GM19467 (cell line): Measurements from ENCODE around the gene GTF3A.
"Not testable (repeated sequence)": the region's sequence is repeated elsewhere in the genome, so short reads cannot be mapped to it uniquely, and the experiment has no call there.

Source experiments
- ATAC-seq: cut with Tn5 transposase; IDR thresholded peaks from one replicate; pipeline ENCODE4 v1.9.1; 2021; ENCODE audit warnings: mild to moderate bottlenecking, moderate library complexity; ENCODE audit not compliant: unreplicated experiment

GTF3A gene

DNA sequence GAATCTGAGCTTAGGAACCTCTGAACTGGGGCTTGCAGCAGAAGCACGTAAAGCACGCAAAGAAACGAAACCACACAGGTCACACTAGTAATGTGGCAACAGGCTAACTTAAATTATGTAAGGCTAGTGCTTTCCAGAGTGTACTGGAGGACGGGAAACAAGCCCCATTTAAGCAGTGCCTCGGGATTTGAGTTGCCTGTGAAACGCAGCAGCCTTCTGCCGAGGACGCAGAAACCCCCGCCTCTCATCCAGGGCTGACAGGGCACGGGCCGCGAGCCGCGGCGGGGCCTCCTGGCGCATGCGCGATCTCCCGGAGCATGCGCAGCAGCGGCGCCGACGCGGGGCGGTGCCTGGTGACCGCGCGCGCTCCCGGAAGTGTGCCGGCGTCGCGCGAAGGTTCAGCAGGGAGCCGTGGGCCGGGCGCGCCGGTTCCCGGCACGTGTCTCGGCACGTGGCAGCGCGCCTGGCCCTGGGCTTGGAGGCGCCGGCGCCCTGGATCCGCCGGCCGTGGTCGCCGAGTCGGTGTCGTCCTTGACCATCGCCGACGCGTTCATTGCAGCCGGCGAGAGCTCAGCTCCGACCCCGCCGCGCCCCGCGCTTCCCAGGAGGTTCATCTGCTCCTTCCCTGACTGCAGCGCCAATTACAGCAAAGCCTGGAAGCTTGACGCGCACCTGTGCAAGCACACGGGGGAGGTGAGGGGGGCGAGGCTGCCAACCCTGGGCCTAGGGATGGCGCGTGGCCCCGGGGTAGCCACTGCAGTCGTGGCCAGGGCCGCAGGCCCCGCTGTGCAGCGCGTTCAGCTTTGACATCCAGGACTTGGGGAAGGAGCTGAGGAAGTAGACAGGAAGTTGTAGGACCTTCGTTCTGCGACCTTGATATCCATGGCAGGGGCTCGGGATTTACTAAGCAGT, at the start of gene GTF3A:
TSS of gene GTF3A (plus strand) at position 374 of the 912 bp plus-strand sequence.
- peak; percentile 62 for ATAC-seq

DNA sequence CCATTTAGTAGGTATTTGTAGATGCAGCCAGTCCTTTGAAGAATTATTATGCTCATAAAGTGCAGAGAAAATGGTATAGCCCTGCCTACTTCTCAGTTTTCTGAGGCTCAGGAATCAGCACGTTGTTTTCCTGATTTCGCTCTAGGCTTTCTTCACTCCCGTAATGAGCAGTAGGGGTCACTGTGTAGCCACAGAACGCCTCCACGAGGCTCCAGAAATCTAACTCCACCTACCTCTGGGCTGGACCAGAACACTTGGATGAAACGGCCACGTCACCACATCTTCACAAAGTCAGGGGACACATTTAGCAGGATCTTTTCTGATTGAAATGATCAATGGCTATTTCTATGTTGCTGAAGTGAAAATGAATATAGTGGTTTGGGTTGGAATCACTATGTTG, 49.8 kb upstream of the GTF3A start:
- peak; percentile 72 for ATAC-seq

DNA sequence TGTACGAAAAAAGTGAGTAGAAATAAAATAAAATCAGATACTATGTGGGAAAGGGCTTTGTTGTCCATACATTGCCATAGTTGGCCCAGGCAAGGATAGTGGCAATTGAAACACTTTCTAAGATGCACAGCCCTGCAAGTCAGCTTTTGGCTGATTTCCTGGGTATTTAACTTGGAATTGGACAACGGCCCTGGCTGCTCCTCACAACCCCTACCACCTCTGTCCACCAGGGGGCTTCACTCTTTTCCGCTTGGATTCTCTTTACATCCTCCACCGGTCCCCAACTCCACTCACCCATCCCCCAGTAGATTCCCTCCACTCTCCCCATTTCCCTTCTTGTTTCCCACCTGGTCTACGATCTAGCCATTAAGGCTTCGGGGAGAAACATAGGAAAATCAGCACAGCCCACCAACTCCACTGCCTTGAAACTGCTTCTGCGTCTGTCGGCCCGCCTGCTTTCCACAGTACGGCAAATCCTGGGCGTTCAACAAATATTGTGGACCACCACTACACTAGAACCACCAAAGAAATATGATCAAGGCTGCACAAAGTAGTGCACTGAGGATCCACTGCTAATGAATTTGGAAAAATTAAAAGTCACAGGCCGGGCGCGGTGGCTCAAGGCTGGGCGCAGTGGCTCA, 48.6 kb upstream of the GTF3A start:
- no peak for ATAC-seq

DNA sequence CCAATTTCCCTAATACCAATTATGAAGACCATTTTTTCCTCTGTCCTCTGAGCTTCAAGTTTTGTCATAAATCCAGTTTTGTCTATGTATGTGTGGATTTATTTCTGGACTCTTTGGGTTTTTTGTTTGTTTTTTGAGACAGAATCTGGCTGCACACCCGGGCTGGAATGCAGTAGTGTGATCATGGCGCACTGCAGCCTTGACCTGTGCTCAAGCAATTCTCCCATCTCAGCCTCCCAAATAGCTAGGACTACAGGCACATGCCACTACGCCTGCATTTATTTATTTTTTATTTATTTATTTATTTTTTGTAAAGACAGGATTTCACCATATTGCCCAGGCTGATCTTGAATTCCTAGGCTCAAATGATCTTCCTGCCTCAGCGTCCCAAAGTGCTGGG, 45.3 kb upstream of the GTF3A start:
- no peak for ATAC-seq

DNA sequence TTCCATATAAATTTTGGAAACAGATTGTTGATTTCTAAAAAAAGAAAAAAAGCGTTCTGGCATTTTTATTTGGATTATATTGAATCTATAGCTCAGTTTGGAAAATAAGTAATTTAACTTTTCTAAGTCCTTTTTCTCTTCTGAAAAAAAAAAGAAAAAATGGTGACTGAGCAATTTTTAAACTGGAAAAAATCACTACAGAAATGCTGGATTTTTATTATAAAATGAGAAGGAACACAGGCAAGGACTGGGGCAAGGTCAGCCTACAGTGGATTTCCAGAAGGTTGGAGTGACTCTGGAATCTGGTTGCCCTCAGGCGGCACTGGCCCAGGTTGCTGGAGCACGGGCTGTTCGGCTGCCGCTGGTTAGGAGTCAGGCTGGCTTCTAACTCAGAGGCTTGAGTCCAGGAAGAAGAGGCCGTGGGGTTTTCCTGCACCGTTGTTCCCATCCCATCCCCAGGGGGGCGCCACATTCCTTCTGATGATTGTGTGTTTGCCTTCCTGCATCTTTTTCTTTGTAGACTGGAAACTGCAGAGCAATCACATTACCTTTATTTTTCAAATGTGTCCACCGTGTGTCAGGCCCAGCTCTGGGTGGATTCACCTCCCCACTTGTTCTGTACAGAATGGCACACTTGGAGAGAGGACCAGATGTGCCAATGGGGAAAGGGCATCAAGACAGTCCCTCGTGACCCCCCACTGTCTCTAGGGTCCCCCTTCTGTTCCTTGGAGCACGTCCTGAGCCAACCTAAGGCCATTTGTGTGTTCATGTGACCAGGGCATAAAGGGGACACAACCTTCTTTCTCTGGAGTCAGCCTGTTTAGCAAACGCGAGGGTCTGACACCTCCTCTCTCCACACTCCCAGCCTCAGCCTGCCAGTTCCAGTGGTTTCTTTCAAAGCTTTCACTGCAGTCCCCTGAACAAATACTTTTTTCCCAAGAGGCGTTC, 44.5 kb upstream of the GTF3A start:
- no peak for ATAC-seq

DNA sequence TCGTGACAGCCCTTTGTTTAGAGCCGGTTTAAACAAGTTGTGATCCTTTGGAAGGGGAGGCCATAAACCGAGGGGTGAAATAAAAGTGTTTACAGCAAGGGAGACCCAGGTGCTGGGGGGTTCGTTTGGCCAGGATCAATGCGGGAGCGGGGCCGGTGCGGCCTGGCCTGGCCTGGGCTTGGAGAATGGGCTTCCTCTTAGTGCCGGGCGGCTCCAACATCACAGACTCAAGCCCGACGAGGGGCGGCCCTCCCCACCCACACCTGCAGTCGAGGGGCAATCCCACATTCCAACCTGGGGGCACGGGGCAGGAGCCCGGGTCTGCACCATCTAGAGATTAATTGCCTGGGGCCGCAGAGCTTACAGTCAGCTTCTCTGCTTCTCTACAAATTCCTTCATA, 42.8 kb upstream of the GTF3A start:
- no peak for ATAC-seq

DNA sequence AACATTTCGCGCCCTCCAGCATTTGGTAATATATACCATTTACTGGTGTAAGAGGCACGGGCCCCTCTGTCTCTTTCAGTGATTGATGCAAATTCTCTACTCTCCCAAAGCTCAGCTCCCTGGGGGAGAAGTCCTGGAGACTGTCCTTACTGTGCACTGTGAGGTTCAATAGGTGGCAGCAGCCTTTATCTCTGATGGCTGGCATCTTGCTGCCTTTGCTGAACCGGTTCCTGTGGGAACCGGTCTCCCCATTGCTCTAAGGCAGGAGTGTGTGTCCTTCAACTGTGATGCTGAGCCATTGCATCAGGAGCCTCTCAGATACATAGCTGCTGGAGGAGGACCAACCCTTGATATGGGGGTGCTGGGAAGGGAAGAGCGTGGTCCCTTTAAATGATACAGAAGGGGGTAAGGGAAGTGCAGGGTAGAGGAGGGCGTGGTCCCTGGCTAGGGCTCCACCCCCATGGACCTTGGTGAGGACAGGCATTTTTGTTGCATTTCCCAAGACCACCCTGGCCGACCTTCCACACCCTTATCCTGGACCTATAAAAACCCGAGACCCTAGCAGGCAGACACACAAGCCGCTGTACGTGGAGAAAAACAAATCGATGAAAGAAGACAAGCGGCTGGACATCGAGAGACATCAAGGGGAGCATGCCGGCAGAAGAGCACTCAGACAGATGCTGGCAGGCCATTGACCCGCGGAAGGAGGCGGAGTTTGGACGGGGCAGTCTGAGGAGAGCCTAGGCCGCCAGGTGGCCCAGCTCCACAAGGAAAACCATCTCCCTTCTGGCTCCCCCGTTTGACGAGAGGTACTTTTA, 41.1 kb upstream of the GTF3A start:
- no peak for ATAC-seq

DNA sequence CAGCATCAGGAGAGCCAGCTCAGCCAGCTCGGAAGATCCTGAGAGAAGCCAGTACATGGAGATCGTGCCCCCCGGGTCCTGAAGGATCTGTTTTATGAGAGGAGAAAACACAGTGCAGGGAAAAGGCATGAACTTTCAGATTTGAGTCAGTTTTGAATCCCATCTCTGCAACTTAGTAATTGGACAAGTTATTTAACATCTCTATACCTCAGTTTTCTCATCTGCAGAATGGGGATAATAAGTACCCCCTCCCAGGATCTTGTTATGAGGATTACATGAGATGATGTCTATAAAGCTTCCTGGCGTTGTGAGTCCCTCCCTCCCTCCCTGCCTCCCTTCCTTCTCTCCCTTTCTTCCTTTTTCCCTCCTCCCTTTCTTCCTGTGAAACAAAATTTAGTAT, 40.1 kb upstream of the GTF3A start:
- ATAC-seq, result no peak

DNA sequence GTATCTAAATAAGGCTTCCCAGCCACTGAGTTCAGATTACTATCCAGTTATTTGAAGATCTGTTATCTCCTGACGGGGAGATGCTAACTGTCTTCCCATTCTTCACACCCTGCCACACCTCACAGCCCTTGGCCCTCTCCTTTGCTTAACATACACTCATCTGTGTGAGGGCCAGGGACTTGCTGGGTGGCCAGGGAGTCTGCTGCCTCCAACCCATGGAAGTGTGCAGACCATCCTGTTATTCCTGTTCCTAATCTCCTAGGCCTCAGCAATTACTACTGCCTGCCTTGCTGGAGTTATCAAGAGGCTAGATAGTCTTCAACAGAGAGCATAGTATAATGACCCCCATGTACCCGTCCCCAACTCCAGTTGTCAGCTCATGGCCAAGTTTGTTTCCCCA, 36.2 kb upstream of the GTF3A start:
- no peak for ATAC-seq

DNA sequence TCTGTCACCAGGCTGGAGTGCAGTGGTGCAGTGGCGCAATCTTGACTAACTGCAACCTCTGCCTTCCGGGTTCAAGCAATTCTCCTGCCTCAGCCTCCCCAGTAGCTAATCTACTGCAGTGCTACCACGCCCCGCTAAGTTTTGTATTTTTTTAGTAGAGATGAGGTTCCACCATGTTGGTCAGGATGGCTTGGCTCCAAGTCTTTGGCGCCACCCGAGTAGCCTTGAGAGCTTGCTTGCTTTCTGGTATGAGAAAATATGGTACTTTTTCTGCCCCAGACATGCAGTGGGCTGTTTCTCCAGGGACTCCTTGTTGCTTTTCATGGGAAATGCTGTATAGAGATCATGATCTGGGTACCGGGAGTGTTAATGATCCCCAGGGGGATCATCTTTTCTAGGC, 34.5 kb upstream of the GTF3A start:
- ATAC-seq, result no peak

DNA sequence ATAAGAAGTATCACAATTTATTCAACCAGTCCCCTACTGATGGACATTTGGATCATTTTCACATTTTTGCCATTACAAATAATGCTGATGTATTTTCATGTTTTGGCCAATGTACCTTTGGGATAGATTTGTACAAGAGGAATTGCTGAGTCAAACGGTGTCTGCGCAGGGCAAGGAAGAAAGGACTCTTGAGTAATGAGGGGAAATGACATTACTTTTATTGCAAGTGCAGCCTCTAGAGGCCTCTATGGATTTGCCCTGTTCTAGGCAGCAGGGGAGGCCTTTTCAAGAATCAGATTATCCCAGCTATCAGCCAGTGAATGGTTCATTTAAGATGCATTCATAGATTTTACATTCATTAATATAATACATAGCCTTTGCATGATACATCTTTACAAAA, 32.9 kb upstream of the GTF3A start:
- no peak for ATAC-seq

DNA sequence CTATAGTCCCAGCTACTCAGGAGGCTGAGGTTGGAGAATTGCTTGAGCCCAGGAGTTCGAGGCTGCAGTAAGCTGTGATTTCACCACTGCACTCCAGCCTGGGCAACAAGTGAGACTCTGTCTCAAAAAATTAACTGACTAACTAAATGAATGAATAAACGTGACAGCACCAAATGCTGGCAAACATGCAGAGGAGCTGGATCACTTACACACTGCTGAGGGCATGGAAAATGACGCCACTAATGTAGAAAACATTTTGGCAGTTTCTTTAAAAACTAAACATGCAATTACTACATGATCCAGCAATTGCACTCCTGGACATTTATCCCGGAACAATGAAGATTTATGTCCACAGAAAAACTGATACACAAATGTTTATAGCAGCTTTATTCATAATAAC, 31.3 kb upstream of the GTF3A start:
- no peak for ATAC-seq

DNA sequence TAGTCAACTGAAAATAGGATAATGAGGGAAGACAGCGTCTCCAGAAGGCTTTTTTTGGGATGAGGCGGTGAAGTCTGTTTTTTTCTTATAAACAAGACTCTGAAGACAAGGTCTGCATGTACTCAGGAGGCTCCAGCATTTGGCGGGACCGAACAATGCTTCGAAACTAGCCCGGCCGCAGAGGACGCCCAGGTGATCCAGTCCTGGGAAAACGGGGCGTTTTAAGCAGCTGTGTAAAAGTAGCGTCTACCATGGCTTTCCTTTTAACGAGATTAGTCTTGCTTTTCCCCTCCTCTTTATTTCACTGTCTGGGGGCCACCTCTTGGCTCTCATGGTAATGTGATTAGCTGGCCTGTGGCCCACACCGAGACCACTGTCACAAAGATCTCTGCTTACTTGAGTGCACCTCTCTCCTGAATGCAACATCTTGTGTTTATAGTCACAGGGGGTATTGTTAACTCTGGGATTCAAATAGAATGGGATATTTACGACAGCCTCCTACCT, 29.4 kb upstream of the GTF3A start:
- no peak for ATAC-seq

DNA sequence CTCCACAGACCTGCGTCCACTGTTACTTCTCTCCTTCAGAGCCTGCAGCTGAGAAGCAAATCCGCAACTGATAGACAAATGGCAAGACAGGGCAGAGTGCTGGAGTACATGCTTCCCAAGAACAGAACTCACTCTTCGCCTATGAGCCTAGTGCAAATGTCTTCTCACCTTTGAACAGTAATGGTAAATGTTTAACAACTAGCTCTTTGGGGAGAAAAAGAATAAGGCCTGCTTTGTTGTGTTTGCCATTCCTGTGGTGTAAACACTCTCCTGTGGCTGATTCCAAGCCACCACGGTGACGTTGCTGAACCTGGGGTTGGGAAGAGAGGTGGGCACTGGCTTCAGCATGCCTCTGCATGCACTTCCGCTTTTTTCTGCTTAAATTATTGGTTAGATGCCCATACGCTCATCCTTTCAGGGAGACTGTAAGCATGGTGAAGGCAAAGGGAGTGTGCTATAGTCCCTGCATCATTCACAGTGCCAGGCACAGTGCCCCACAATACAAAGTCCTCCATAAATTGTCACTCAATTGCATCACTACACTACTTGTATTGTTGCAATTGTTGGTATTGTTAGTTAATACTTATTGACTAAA, 28.1 kb upstream of the GTF3A start:
- ATAC-seq, result no peak

DNA sequence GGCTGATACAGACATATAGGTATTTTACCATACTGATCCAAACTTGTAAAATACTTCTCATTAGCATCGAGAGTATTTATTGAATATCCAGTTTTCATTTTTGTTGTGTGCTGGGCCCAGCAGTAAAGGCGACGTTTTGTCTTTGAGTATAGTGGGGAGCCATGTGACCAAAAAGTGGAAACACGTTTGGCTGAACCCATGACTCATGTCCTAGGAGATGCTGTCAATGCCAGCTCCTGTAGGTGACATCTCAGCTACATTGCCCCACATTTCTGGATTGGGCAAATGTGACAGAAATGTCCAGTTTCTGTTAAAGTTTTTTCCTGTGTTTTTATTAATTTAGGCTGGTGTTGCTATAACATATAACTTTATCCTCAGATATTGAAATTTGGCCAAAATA, 26.1 kb upstream of the GTF3A start:
- no peak for ATAC-seq

DNA sequence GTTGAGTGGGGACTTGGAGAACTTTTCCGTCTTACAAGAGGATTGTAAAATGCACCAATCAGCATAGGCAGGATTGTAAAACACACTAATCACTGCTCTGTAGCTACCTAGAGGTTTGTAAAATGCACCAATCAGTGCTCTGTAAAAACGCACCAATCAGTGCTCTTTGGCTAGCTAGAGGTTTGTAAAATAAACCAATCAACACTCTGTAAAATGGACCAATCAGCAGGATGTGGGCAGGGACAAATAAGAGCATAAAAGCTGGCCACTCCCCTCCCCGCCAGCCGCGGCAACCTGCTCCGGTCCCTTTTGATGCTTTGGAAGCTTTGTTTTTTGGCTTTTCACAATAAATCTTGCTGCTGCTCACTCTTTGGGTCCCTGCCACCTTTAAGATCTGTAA, 24.0 kb upstream of the GTF3A start:
- ATAC-seq, result not testable (repeated sequence)

DNA sequence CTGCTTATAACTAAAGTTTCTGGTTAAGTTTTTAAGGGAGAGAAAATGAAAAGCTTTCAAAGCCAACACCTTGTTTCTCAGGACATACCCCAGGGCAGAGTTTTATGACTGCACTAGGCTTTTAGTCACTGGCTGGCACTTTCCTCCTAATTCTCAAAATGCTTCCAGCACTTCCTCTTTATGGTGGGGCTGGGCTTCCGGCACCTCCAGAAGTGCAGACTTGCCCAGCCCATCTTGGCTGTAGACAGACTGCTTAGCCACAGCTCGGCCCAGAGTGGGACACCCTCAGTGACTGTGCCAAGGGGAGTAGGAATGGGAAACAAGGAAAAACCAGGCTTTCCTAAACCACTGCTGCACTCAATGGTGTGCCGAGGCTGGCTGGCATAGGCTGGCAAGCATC, 23.2 kb upstream of the GTF3A start:
- no peak for ATAC-seq

DNA sequence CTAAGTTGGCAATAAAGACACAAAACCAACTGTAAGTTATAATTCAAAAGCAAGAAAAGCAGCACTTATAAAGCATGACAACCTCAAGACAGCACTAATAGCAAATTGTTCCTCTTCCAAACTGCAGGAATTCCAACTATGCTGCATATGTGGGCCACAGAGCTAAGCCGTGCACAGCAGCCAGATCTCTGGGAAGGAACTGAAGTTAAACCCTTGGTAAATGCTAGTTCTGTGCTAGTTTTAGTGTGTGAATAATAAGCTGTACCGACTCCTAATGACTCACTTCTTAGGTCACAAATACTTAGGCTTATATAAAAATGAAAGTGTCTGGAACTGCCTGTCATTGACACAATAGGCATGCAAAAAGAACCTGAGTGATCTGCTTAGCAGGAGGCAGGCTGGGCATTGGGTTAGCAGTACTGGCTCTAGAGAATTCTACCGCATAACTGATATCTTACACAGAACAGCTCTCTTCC, 21.2 kb upstream of the GTF3A start:
- ATAC-seq, result no peak

DNA sequence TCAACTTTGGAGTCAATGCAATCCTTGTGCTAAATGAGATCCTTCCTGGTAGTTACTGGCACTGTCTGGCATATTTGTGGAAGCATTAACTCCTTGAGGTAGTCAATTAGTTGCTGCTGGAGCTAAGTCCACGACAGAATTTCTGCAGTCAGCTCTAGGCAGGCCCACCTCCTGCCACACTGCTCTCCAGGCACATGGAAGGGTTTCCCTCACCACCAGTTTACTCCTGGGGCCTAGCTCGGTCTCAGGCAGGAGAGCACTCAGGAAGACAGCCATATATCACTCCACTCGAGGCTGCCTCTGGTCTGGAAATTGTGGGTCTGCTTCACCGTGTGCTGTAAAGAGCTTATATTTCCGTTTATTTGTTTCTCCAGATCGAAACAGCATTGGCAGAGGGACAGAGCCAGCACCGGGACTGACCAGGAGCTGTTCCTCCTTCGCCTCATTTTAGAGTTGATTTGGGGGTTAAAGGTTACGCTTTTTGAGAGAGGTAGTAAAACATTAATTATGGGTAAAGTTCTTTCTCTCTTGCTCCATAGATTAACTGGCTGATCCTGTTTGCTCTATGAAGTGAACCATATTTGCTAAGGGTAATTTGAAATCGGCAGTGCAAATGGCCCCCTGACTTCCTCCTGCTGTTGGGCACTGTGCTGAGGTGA, 20.6 kb upstream of the GTF3A start:
- ATAC-seq, result no peak
